GM21723 (cell line): ENCODE results near the gene NKIRAS1.
"Not testable (repeated sequence)": the region's sequence is repeated elsewhere in the genome, so short reads cannot be mapped to it uniquely, and the experiment has no call there.

Experiments used
- ATAC-seq: cut with Tn5 transposase; IDR thresholded peaks from one replicate; pipeline ENCODE4 v1.9.1; 2021; ENCODE audit warnings: mild to moderate bottlenecking, moderate library complexity; ENCODE audit not compliant: unreplicated experiment

NKIRAS1 gene

GRCh38 chr3:23941440-23941839 is 24.6 kb upstream of the NKIRAS1 start:
- ATAC-seq: no peak

GRCh38 chr3:23940775-23941174 is 24.0 kb upstream of the NKIRAS1 start:
- no peak for ATAC-seq

- no peak for ATAC-seq
These were observed 21.9 kb upstream of the NKIRAS1 start for GRCh38 chr3:23938688-23939087.

- no peak for ATAC-seq
These were observed 20.5 kb upstream of the NKIRAS1 start for GRCh38 chr3:23937296-23937695.

GRCh38 chr3:23934253-23934652 is 17.5 kb upstream of the NKIRAS1 start:
- no peak for ATAC-seq

GRCh38 chr3:23932571-23932970 is 15.8 kb upstream of the NKIRAS1 start:
- ATAC-seq: no peak

- ATAC-seq: no peak
These were observed 14.8 kb upstream of the NKIRAS1 start for GRCh38 chr3:23931597-23931996.

GRCh38 chr3:23928524-23928923 is 11.7 kb upstream of the NKIRAS1 start:
- no peak for ATAC-seq

- no peak for ATAC-seq
These were observed 9.9 kb upstream of the NKIRAS1 start for GRCh38 chr3:23926736-23927135.

- no peak for ATAC-seq
These were observed 9.5 kb upstream of the NKIRAS1 start for GRCh38 chr3:23926246-23926645.

GRCh38 chr3:23923786-23924185 is 7.0 kb upstream of the NKIRAS1 start:
- no peak for ATAC-seq

GRCh38 chr3:23921052-23921511 is 4.3 kb upstream of the NKIRAS1 start:
- no peak for ATAC-seq

GRCh38 chr3:23920151-23920655 is 3.4 kb upstream of the NKIRAS1 start:
- ATAC-seq: no peak

- ATAC-seq: no peak
These were observed 2.8 kb upstream of the NKIRAS1 start for GRCh38 chr3:23919628-23920027.

GRCh38 chr3:23918331-23918730 is 1.5 kb upstream of the NKIRAS1 start:
- not testable (repeated sequence) for ATAC-seq

GRCh38 chr3:23917679-23918303 is 1.0 kb upstream of the NKIRAS1 start:
- not testable (repeated sequence) for ATAC-seq

GRCh38 chr3:23916152-23916885 is 471 bp downstream of the NKIRAS1 start:
- ATAC-seq: peak; percentile 48

GRCh38 chr3:23915537-23916108 is 1.2 kb downstream of the NKIRAS1 start:
- ATAC-seq: no peak

GRCh38 chr3:23913873-23914743 is 2.7 kb downstream of the NKIRAS1 start:
- ATAC-seq: peak; percentile 14

GRCh38 chr3:23913182-23913581 is 3.6 kb downstream of the NKIRAS1 start:
- ATAC-seq: no peak

GRCh38 chr3:23912335-23912734 is 4.5 kb downstream of the NKIRAS1 start:
- not testable (repeated sequence) for ATAC-seq
